K562 (cell line): ENCODE measurements around the gene ADGRG1. TPM values are rescaled to one million over a fixed set of nuclear protein-coding genes. Genes with fewer than 3 reads are reported as not detected.

Experiments
- AFF1 ChIP-seq, 2 experiments: fragments of 450-650 bp; IDR thresholded peaks; 2 replicates each; pipeline ENCODE4 v1.6.1; 2018; ENCODE audit warnings: mild to moderate bottlenecking in 2 of 2, low read depth in 1 of 2; ENCODE audit not compliant: partially characterized antibody in 2 of 2
- ARHGAP35 ChIP-seq: fragments of 450-650 bp; IDR thresholded peaks from 2 replicates; pipeline ENCODE4 v1.6.1; 2018; ENCODE audit not compliant: partially characterized antibody
- ARID2 ChIP-seq: fragments of 450-650 bp; IDR thresholded peaks from 2 replicates; pipeline ENCODE4 v1.6.1; 2017; ENCODE audit warnings: antibody characterized with exemption, mild to moderate bottlenecking
- BRD9 ChIP-seq: fragments of 450-650 bp; IDR thresholded peaks from 2 replicates; pipeline ENCODE4 v1.6.1; 2018; ENCODE audit warnings: low read depth; ENCODE audit not compliant: partially characterized antibody
- CC2D1A ChIP-seq: fragments of 450-650 bp; IDR thresholded peaks from 2 replicates; pipeline ENCODE4 v1.6.1; 2017; ENCODE audit warnings: mild to moderate bottlenecking
- FOS ChIP-seq: IDR thresholded peaks from 3 replicates; pipeline ENCODE4 v1.6.1; 2011; ENCODE audit not compliant: insufficient read length; ENCODE audit errors: extremely low read depth
- ILF3 ChIP-seq: fragments of 450-650 bp; IDR thresholded peaks from 2 replicates; pipeline ENCODE4 v1.6.1; 2018; ENCODE audit warnings: antibody characterized with exemption, mild to moderate bottlenecking, moderate library complexity, borderline replicate concordance
- JUND ChIP-seq, 2 experiments: IDR thresholded peaks; 2 replicates in 1 of 2; 3 replicates in 1 of 2; pipeline ENCODE4 v1.6.1; 2011; ENCODE audit warnings: borderline replicate concordance in 2 of 2, low read depth in 2 of 2, low read length in 2 of 2, improper control_type of control experiment in 1 of 2, missing biosample characterization in 1 of 2, missing genetic modification characterization in 1 of 2, missing genetic modification reagents in 1 of 2
- MIER1 ChIP-seq: fragments of 450-650 bp; IDR thresholded peaks from 2 replicates; pipeline ENCODE4 v1.6.1; 2016; ENCODE audit warnings: antibody characterized with exemption, mild to moderate bottlenecking, low read depth
- MLLT1 ChIP-seq, 2 experiments: fragments of 450-650 bp; IDR thresholded peaks; 2 replicates each; pipeline ENCODE4 v1.6.1; 2016
- MTA3 ChIP-seq: fragments of 450-650 bp; formaldehyde crosslinking; IDR thresholded peaks from 2 replicates; pipeline ENCODE4 v1.6.1; 2017; ENCODE audit warnings: mild to moderate bottlenecking, borderline replicate concordance
- SMARCC2 ChIP-seq: fragments of 450-650 bp; IDR thresholded peaks from 2 replicates; pipeline ENCODE4 v1.6.1; 2017; ENCODE audit warnings: antibody characterized with exemption, moderate library complexity, mild to moderate bottlenecking, low read depth
- SMARCE1 ChIP-seq: fragments of 450-650 bp; IDR thresholded peaks from 2 replicates; pipeline ENCODE4 v1.7.1; 2016; ENCODE audit warnings: mild to moderate bottlenecking
- TEAD4 ChIP-seq, 2 experiments: sonication (generic) in 1 of 2; formaldehyde crosslinking in 1 of 2; IDR thresholded peaks; 2 replicates each; pipeline versions ENCODE4 v1.6.1 to v1.8.0; 2012 to 2022; ENCODE audit warnings: borderline replicate concordance in 1 of 2, inconsistent platforms in 1 of 2, low read length in 1 of 2, mild to moderate bottlenecking in 1 of 2, missing genetic modification reagents in 1 of 2
- TFAP4 ChIP-seq: sonication (generic); formaldehyde crosslinking; IDR thresholded peaks from 2 replicates; pipeline ENCODE4 v1.8.0; 2022; ENCODE audit warnings: missing genetic modification reagents, mild to moderate bottlenecking, moderate library complexity, borderline replicate concordance
- USF1 ChIP-seq: sonication (generic); formaldehyde crosslinking; IDR thresholded peaks from 2 replicates; pipeline ENCODE4 v1.9.0; 2022; ENCODE audit warnings: mild to moderate bottlenecking, missing genetic modification reagents
- ZNF512 ChIP-seq: IDR thresholded peaks from 2 replicates; pipeline ENCODE4 v1.6.1; 2016; ENCODE audit warnings: missing genetic modification characterization, missing compliant biosample characterization
- ZNF57 ChIP-seq: fragments of 450-650 bp; formaldehyde crosslinking; IDR thresholded peaks from 2 replicates; pipeline ENCODE4 v1.4.0; 2020; ENCODE audit warnings: mild to moderate bottlenecking, moderate library complexity
- polyA plus RNA-seq, 8 experiments: library from polyadenylated mRNA; depleted of rRNA in 4 of 8; stranded (reverse) in 5 of 8; unstranded in 3 of 8; fragments of >200 nt; fragmentation: Nextera tagmentation in 2 of 8; fragmentation: Illumina TruSeq in 1 of 8; extraction: Ambion mirVana in 2 of 8; extraction: Trizol in 1 of 8; gene quantifications; 2 replicates each; pipeline versions ENCODE4 v1.2.1 to v1.2.3, GENCODE V29; 2011 to 2014; ENCODE audit warnings: inconsistent platforms in 1 of 8, missing spikeins in 1 of 8
- total RNA-seq, 7 experiments: library from RNA; depleted of rRNA in 6 of 7; stranded (reverse); fragments of >200 nt in 6 of 7; fragmentation: Illumina TruSeq in 2 of 7; extraction: Trizol in 2 of 7; gene quantifications; 2 replicates each; pipeline versions ENCODE4 v1.2.1 to v1.2.3, GENCODE V29; 2011 to 2021; ENCODE audit warnings: low replicate concordance in 1 of 7

Gene ADGRG1
- total and polyA plus RNA-seq, 9 of the 15 experiments (the other 6 are each of a cell fraction or from before 2014, with no cell fraction given) = 0.04 to 0.31 (median 0.16) TPM; not detected in 6

- no peak; the same call in 1 of the 2 replicates for TF ChIP-seq TFAP4 (CRISPR knock-in tag)
- peak; percentile 61; the same call in 1 of the 2 replicates for TF ChIP-seq MIER1
- TF ChIP-seq ZNF512 = no peak
- TF ChIP-seq AFF1 (IDR thresholded peaks at IDR 0.05; ENCODE audit: low read depth in 1 of 2, partially characterized antibody in 2 of 2) = peak in 1 of 2 experiments; percentile 48
- TF ChIP-seq CC2D1A = 0 out of 2 replicates have a peak, but pooled peaks have one; percentile 57
- TF ChIP-seq MLLT1 (IDR thresholded peaks at IDR 0.05) = peak; percentile 65 to 87; a peak in 3 of 4 replicates
- TF ChIP-seq ZNF57 (CRISPR knock-in tag) = no peak
- no peak for TF ChIP-seq FOS
- 0 out of 2 replicates have a peak, but pooled peaks have one; percentile 16 for TF ChIP-seq USF1 (CRISPR knock-in tag)
- no peak for TF ChIP-seq JUND (IDR thresholded peaks at IDR 0.05; ENCODE audit: borderline replicate concordance, low read depth, low read length)
- no peak; the same call in 2 of the 3 replicates for TF ChIP-seq JUND (tag; IDR thresholded peaks at IDR 0.05; ENCODE audit: borderline replicate concordance, low read depth, low read length)
- TF ChIP-seq ARHGAP35 = peak; percentile 84
- no peak for TF ChIP-seq SMARCC2
- no peak for TF ChIP-seq ILF3
- peak; percentile 45; the same call in 1 of the 2 replicates for TF ChIP-seq ARID2
- no peak for TF ChIP-seq TEAD4 (IDR thresholded peaks at IDR 0.05; ENCODE audit: low read length)
- TF ChIP-seq TEAD4 (CRISPR knock-in tag; IDR thresholded peaks at IDR 0.05; ENCODE audit: borderline replicate concordance) = no peak
- 0 out of 2 replicates have a peak, but pooled peaks have one; percentile 22 for TF ChIP-seq SMARCE1
- TF ChIP-seq MTA3 = 0 out of 2 replicates have a peak, but pooled peaks have one; percentile 4
- TF ChIP-seq BRD9 = peak; percentile 68
Measured at GRCh38 chr16:57628783-57629293, 408 bp downstream of the ADGRG1 start (continued).
